Measurements from ENCODE around the gene PKP3. TPM values are rescaled to one million over a fixed set of nuclear protein-coding genes. Genes with fewer than 3 reads are reported as not detected.
"Not testable (repeated sequence)": the region's sequence is repeated elsewhere in the genome, so short reads cannot be mapped to it uniquely, and the experiment has no call there.

Gene PKP3
- total and polyA plus RNA-seq, 8 donors = 11.0 to 48.6 (median 13.9) TPM

DNA sequence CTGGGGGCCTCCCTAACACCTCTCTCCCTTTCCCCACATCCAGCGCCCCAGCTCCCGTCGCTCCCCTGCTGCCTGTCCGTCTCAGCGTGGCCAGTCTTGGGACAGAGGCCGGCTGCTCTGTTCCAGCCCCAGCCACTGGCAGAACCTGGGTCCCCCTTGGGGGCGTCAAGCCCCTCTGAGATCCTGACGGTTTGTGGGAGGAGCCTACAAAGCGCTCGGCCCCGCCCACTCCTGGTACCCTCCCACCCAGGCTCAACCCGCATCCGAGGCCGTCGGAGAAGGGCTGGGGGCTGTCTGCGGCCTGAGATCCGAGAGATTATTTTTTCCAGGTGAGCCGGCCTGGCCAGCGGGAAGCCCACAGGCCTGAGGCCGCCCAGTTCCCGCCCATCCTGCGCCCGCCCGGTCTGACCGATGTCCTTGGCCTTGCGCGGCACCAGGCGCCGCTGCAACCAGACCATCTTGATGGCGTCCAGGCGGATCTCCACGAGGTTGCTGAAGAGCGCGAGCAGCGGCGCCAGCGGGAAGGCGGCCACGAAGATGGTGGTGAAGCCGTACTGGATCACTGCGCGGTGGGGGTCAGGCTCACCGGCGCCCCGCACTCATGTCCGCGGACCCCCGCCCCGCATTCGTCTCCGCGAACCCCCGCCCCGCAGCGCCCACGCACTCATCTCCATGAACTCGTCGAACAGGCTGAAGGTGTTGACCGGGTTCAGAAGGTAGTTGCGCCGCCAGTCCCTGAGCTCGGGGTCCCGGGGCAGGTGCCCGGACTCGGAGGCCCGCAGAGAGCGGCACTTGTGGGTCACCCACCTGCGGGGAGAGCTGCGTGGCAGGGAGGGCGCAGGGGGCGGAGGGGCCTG, 26.3 kb downstream of the PKP3 start:
- no peak for ATAC-seq
- Histone ChIP-seq H3K4me3 (no peak overlapping the region), H3K27ac (no peak overlapping the region), H3K36me3 (no peaks in the 10 kb centered on the region), H3K9me3 (no peaks in the 10 kb centered on the region), H3K27me3 (peaks cover 0 to 44% of the 10 kb centered on the region in 2 donors), H3K4me1 (peaks cover 5 to 22% of the 10 kb centered on the region in 2 donors)
- intact Hi-C loops (cut with DNase I) = no loop called here
- peak in 1 of 4 donors; percentile 75 for DNase-seq
- TF ChIP-seq, protein P1, sequence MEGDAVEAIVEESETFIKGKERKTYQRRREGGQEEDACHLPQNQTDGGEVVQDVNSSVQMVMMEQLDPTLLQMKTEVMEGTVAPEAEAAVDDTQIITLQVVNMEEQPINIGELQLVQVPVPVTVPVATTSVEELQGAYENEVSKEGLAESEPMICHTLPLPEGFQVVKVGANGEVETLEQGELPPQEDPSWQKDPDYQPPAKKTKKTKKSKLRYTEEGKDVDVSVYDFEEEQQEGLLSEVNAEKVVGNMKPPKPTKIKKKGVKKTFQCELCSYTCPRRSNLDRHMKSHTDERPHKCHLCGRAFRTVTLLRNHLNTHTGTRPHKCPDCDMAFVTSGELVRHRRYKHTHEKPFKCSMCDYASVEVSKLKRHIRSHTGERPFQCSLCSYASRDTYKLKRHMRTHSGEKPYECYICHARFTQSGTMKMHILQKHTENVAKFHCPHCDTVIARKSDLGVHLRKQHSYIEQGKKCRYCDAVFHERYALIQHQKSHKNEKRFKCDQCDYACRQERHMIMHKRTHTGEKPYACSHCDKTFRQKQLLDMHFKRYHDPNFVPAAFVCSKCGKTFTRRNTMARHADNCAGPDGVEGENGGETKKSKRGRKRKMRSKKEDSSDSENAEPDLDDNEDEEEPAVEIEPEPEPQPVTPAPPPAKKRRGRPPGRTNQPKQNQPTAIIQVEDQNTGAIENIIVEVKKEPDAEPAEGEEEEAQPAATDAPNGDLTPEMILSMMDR (IDR thresholded peaks at IDR 0.05) = no peak

DNA sequence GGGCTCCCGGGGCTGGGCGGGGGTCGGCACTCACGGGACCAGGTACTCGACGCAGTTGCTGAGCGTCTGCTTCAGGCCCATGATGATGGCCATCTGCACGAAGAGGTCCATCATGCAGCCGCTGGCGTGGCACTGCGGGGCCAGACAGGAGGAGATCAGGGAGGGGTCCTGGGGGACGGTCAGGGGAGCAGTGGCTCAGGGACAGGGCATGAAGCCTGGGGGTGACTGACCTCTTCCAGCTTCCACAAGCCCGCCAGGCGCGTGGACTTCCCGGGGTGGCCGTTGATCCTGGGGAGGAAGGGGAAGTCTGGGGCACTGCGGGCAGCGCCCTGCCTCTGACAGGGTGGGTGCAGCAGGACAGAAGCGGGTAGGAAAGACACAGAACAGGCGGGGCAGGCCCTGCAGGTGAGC, 26.9 kb downstream of the PKP3 start:
- intact Hi-C loops (cut with DNase I) = no loop called here
- no peaks in the 10 kb centered on the region for H3K36me3 ChIP-seq
- TF ChIP-seq, protein P1 (IDR thresholded peaks at IDR 0.05) = no peak
- DNase-seq (peak in 1 of 4 donors; percentile 55), ATAC-seq (no peak)
- H3K4me1 ChIP-seq = peaks cover 5 to 15% of the 10 kb centered on the region in 2 donors
- no peak overlapping the region for H3K27ac ChIP-seq
- no peak overlapping the region for H3K4me3 ChIP-seq
- H3K9me3 ChIP-seq = no peaks in the 10 kb centered on the region
- peaks cover 0 to 44% of the 10 kb centered on the region in 2 donors for H3K27me3 ChIP-seq

DNA sequence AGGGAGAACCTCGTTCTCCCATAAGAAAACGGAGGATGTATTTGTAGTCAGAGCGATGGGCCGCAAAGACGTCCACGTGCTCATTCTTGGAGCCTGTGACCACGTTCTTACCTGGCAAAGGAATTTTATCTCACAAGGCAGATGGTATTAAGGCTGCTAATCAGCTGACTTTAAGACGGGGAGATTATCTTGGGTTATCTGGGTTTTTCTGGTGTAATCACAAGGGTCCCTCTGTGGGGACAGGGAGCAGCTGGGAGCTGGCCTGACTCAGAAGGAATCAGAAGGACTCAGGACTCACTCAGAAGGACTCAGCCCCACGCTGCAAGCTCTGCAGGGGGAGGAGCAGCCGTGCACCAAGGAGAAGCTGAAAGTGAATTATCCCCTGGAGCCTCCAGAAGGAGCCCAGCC, 28.2 kb downstream of the PKP3 start:
- DNase-seq = peak in 1 of 4 donors; percentile 7
- H3K9me3 ChIP-seq = no peaks in the 10 kb centered on the region
- H3K4me1 ChIP-seq = peaks cover 5 to 6% of the 10 kb centered on the region in 2 donors
- no peak overlapping the region for H3K27ac ChIP-seq
- no peaks in the 10 kb centered on the region for H3K36me3 ChIP-seq
- ATAC-seq = no peak
- peaks cover 0 to 39% of the 10 kb centered on the region in 2 donors for H3K27me3 ChIP-seq
- H3K4me3 ChIP-seq = no peak overlapping the region
- intact Hi-C loops (cut with DNase I) = no loop called here
- TF ChIP-seq, protein P1 (IDR thresholded peaks at IDR 0.05) = no peak

DNA sequence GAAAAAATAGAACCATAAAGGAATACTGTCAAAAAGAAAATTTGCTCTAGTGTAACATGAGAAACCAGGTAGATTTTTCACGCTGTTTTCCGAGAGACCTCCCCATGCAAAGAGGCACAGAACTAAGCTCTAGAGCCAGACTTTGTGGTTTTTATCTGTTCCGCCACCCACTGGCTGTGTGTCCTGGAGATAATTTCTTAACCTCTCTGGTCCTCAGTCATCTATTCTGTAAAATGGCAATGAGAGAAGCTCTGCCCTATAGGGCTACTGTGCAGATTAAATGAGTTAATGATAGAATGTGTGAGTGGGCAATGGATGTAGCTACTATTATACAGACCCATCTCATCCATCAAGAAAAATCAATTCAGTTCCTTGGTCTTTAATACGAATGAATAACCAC, 30.2 kb downstream of the PKP3 start:
- no peak overlapping the region for H3K27ac ChIP-seq
- H3K36me3 ChIP-seq = no peaks in the 10 kb centered on the region
- H3K4me1 ChIP-seq = no peaks in the 10 kb centered on the region
- intact Hi-C loops (cut with DNase I) = no loop called here
- DNase-seq (no peak), ATAC-seq (no peak)
- TF ChIP-seq, protein P1 (IDR thresholded peaks at IDR 0.05) = no peak
- no peak overlapping the region for H3K4me3 ChIP-seq
- H3K9me3 ChIP-seq = no peaks in the 10 kb centered on the region
- H3K27me3 ChIP-seq = peaks cover 0 to 25% of the 10 kb centered on the region in 2 donors

DNA sequence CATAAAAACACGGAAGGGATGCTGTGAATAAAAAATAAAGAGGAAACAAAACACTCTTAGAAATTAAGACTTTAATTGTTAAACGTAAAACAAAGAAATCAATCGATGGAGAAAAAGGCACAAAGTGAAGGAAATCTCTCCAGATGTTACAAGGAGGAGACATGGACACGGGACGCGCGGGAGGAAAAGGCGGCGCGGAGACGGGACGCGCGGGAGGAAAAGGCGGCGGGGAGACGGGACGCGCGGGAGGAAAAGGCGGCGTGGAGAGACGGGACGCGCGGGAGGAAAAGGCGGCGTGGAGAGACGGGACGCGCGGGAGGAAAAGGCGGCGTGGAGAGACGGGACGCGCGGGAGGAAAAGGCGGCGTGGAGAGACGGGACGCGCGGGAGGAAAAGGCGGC, 30.8 kb downstream of the PKP3 start:
- intact Hi-C loops (cut with DNase I); H3K36me3 ChIP-seq; H3K4me1 ChIP-seq; H3K4me3 ChIP-seq; ATAC-seq; H3K27ac ChIP-seq; H3K9me3 ChIP-seq: not testable (repeated sequence)
- peaks cover 0 to 25% of the 10 kb centered on the region in 2 donors for H3K27me3 ChIP-seq
- peak in 1 of 4 donors; percentile 20 for DNase-seq
